HUES6 (cell line): ENCODE measurements around the gene RAB34.

Experiments used
- H3K27ac ChIP-seq: 2 replicates; pipeline ENCODE4 v1.7.0; 2013; ENCODE audit warnings: low read depth, mild to moderate bottlenecking, low read length, inconsistent platforms
- H3K27me3 ChIP-seq: 2 replicates; pipeline ENCODE4 v1.6.1; 2013; ENCODE audit warnings: low read length; ENCODE audit not compliant: control insufficient read depth, insufficient read depth
- H3K36me3 ChIP-seq: 2 replicates; pipeline ENCODE4 v1.6.1; 2013; ENCODE audit warnings: low read length; ENCODE audit not compliant: control insufficient read depth, insufficient read depth
- H3K4me1 ChIP-seq: 2 replicates; pipeline ENCODE4 v1.6.1; 2013; ENCODE audit warnings: low read length; ENCODE audit not compliant: control insufficient read depth, insufficient read depth
- H3K4me3 ChIP-seq: 2 replicates; pipeline ENCODE4 v1.5.1; 2013; ENCODE audit warnings: low read depth, low read length
- H3K9ac ChIP-seq: one replicate; pipeline ENCODE4 v1.6.1; 2013; ENCODE audit warnings: mild to moderate bottlenecking, low read length
- H3K9me3 ChIP-seq: 2 replicates; pipeline ENCODE4 v1.6.1; 2013; ENCODE audit warnings: low read depth, low read length; ENCODE audit not compliant: control insufficient read depth, insufficient read depth

The RAB34 gene

DNA sequence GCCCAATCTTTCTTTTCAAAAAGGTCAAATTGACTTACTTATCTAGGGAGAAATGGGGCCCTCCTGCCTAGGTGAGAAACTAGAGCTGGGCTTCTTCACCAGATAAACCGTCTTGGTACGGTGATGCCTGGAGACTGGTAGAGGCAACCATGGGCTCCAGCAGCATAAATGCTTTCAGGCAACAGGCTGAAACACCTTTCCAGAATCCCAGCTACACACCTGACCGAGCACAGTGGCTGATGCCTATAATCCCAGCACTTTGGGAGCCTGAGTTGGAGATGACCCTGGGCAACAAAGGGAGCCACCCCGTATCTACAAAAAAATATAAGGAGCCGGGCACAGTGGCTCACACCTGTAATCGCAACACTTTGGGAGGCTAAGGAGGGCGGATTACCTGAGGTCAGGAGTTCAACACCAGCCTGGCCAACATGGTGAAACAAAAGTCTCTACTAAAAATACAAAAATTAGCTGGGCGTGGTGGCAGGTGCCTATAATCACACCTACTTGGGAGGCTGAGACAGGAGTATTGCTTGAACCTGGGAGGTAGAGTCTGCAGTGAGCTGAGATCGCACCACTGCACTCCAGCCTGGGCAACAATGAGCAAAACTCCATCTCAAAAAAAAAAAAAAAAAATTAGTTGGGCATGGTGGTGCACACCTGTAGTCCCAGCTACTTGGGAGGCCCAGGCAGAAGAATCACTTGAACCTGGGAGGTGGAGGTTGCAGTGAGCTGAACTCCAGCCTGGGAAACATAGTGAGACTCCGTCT lies 34.1 kb upstream of the RAB34 start:
- Histone ChIP-seq H3K4me1 (peaks cover 14% of the 10 kb centered on the region), H3K4me3 (no peak overlapping the region), H3K36me3 (peaks cover 54% of the 10 kb centered on the region), H3K27me3 (no peaks in the 10 kb centered on the region), H3K9me3 (no peaks in the 10 kb centered on the region), H3K9ac (no peak overlapping the region), H3K27ac (no peak overlapping the region)

DNA sequence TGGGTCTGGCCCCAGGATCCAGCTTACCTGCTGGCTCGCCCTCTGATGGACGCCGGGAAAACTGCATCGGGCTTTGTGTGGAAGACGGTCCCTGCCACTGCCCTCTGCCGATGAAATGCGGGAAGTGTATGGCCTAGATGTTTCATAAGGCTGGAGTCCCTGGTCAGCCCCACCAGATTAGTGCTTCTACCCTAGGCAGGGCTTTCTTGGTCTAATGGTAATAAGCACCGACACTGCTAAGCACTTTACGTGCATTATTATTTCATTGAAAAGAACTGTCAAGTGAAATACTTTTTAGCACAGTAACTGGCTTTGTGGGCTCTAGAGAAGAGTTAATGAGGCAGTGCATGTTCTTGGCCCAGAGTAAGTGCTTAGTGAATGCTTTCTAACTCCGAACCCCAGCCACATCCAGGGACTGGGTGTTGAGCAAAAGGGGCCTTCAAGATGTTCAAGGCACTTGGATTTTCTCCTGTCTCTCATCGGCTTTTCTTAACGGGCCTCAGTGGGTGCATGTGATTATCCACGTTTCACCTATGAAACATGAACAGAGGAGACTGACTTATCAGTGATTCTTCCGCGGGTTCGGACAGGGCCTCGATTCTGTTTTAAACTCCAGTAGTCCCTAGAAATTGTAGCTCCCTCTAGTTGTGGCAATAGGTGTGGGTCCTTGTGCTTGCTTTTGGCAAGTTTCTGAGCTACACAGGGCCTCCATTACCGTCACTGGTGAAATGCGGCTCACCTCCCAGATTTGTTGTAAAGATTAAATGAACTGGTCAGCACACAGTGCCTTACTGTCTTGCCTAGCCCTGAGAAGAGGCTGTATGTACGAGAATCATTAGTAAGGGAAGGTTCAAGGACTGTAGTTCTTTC lies 32.7 kb upstream of the RAB34 start:
- no peaks in the 10 kb centered on the region for H3K9me3 ChIP-seq
- no peak overlapping the region for H3K27ac ChIP-seq
- H3K4me3 ChIP-seq, result no peak overlapping the region
- no peaks in the 10 kb centered on the region for H3K27me3 ChIP-seq
- H3K4me1 ChIP-seq, result peaks cover 27% of the 10 kb centered on the region
- peak overlapping the region; percentile 12 for H3K9ac ChIP-seq
- peaks cover 66% of the 10 kb centered on the region for H3K36me3 ChIP-seq

DNA sequence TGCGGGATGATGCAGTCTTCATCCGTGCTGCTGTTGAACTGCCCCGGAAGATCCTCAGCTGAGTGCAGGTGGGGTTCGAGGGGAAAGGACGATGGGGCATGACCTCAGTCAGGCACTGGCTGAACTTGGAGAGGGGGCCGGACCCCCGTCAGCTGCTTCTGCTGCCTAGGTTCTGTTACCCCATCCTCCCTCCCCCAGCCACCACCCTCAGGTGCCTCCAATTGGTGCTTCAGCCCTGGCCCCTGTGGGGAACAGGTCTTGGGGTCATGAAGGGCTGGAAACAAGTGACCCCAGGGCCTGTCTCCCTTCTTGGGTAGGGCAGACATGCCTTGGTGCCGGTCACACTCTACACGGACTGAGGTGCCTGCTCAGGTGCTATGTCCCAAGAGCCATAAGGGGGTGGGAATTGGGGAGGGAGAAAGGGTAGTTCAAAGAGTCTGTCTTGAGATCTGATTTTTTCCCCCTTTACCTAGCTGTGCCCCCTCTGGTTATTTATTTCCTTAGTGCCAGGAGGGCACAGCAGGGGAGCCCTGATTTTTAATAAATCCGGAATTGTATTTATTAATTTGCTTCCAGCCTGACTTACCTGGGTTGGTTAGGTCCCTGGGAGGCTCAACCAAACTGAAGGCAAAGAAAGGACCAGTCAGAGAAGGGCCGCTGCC lies 32.0 kb upstream of the RAB34 start:
- Histone ChIP-seq H3K4me3 (no peak overlapping the region), H3K36me3 (peaks cover 71% of the 10 kb centered on the region), H3K9me3 (no peaks in the 10 kb centered on the region), H3K27ac (no peak overlapping the region), H3K9ac (no peak overlapping the region), H3K27me3 (no peaks in the 10 kb centered on the region), H3K4me1 (peaks cover 27% of the 10 kb centered on the region)

DNA sequence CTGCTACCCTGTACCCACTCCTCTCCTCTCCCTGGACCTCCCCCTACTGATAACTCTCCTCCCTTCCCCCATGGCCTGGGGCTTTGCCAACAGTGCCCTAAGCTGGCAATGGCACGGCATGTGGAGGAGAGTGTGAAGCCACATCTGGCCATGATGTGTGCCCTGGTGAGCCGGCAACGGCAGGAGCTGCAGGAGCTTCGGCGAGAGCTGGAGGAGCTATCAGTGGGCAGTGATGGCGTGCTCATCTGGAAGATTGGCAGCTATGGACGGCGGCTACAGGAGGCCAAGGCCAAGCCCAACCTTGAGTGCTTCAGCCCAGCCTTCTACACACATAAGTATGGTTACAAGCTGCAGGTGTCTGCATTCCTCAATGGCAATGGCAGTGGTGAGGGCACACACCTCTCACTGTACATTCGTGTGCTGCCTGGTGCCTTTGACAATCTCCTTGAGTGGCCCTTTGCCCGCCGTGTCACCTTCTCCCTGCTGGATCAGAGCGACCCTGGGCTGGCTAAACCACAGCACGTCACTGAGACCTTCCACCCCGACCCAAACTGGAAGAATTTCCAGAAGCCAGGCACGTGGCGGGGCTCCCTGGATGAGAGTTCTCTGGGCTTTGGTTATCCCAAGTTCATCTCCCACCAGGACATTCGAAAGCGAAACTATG lies 31.3 kb upstream of the RAB34 start:
- Histone ChIP-seq H3K27me3 (no peaks in the 10 kb centered on the region), H3K9me3 (no peaks in the 10 kb centered on the region), H3K36me3 (peaks cover 73% of the 10 kb centered on the region), H3K4me1 (peaks cover 27% of the 10 kb centered on the region), H3K4me3 (no peak overlapping the region), H3K9ac (no peak overlapping the region), H3K27ac (no peak overlapping the region)

DNA sequence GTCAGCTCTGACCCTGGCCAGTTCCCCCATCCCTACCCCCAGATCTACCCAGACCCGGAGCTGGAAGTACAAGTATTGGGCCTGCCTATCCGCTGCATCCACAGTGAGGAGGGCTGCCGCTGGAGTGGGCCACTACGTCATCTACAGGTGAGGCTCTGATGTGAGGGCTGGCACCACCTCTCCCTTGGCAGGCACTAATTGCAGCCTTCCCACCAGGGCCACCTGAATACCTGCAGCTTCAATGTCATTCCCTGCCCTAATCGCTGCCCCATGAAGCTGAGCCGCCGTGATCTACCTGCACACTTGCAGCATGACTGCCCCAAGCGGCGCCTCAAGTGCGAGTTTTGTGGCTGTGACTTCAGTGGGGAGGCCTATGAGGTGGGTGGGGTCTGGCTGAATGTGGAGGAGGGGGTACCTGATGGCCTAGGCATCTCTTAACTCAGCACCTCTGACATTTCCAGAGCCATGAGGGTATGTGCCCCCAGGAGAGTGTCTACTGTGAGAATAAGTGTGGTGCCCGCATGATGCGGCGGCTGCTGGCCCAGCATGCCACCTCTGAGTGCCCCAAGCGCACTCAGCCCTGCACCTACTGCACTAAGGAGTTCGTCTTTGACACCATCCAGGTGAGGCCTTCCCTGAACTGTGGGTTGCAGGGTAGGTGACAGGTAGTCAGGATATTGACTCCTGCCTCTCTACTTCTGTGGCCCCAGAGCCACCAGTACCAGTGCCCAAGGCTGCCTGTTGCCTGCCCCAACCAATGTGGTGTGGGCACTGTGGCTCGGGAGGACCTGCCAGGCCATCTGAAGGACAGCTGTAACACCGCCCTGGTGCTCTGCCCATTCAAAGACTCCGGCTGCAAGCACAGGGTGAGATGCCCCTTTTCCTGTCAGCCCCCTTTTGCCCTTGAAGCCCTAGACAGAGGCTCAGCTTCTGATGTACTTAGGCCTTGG lies 30.4 kb upstream of the RAB34 start:
- no peaks in the 10 kb centered on the region for H3K27me3 ChIP-seq
- H3K9ac ChIP-seq, result no peak overlapping the region
- H3K4me1 ChIP-seq, result peaks cover 27% of the 10 kb centered on the region
- H3K27ac ChIP-seq, result no peak overlapping the region
- no peaks in the 10 kb centered on the region for H3K9me3 ChIP-seq
- H3K4me3 ChIP-seq, result no peak overlapping the region
- H3K36me3 ChIP-seq, result peaks cover 73% of the 10 kb centered on the region

DNA sequence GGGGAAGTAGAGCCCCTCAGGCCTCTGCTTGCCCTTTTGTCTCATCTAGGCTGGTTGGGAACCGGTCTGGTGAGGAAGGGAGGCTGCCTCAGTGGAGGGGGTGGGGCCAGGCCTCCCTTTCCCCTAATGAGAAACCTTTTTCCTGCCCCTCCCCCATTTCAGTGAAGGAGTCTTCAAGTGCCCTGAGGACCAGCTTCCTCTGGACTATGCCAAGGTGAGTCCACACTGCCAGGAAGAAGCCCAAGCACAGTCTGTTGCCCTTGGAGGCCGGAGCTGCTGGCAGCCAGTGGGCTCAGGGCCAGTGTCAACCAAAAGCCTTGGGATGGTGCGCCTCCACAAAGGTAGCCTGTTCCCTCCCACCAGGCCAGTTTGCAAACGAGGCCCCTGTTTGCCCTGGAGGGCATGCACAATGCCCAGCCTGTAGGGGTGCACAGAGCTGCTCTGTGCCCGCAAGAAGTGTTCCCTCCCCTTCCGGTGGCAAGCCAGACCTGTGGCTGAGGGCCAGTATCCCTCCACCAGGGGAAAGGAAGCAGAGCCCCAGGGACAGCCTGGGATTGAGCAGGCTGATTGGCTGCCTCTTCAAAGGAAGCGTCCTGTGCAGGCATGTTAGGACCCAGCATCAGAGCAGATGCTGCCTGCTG lies 29.5 kb upstream of the RAB34 start:
- H3K9me3 ChIP-seq, result no peaks in the 10 kb centered on the region
- H3K27ac ChIP-seq, result peak overlapping the region; percentile 86
- H3K4me1 ChIP-seq, result peaks cover 33% of the 10 kb centered on the region
- peaks cover 69% of the 10 kb centered on the region for H3K36me3 ChIP-seq
- H3K9ac ChIP-seq, result peak overlapping the region; percentile 98
- H3K4me3 ChIP-seq, result peak overlapping the region; percentile 71
- H3K27me3 ChIP-seq, result no peaks in the 10 kb centered on the region

DNA sequence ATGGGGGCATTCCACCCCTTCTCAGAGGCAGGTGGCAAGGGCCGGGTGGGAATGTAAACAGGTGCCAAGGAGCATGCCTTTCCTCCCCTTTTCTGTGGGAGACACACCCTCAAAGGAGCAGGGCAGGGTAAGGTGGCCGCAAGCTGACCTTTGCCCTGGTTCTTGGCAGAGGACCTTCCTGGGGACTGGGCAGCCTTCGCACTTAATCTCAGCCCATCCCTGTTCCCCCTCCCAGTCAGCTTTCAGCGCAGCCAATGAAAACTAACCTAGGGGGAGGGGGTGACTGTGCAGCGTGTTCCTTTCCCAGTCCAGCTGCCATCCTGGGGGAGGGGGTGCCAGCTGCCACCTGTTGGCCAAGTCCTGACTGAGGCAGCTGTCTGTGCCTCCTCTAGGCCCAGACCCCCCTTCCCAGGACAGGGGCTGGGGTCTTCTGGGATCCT lies 29.0 kb upstream of the RAB34 start:
- no peaks in the 10 kb centered on the region for H3K9me3 ChIP-seq
- peak overlapping the region; percentile 86 for H3K27ac ChIP-seq
- peaks cover 37% of the 10 kb centered on the region for H3K4me1 ChIP-seq
- H3K36me3 ChIP-seq, result peaks cover 69% of the 10 kb centered on the region
- H3K9ac ChIP-seq, result peak overlapping the region; percentile 98
- peak overlapping the region; percentile 71 for H3K4me3 ChIP-seq
- H3K27me3 ChIP-seq, result no peaks in the 10 kb centered on the region

DNA sequence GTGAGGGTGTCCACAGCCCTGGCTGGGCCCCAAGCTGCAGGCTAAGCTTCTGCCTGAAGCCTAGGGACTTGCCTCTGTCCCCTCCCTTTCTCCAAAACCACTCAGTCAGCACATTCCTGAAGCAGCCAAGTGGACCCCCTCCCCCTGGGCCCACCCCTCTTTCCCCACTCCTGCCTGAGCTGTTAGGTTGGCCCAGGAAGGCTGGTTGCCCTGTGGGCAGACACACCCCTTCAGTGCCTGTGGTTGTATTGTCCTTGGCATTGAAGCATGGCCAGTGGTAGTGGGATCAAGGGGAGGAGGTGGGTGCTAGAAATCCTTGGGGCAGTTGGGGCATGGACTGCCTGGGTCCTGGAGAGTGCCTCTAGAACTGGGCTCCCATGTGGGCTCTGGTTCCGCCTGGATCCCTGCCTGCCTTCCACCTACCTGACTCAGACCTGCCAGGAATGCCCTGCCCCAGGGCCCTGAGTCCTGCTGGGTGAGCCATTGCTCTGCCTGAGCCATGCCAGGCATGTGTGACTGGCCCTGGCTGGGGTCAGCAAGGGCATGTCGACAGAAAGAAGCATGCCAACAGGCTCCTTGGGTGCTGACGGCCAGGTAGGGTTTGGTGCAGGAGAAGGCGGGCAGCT lies 28.2 kb upstream of the RAB34 start:
- Histone ChIP-seq H3K4me1 (peaks cover 37% of the 10 kb centered on the region), H3K27me3 (no peaks in the 10 kb centered on the region), H3K36me3 (peaks cover 65% of the 10 kb centered on the region), H3K9ac (peak overlapping the region; percentile 98), H3K4me3 (peak overlapping the region; percentile 71), H3K27ac (peak overlapping the region; percentile 86), H3K9me3 (no peaks in the 10 kb centered on the region)

DNA sequence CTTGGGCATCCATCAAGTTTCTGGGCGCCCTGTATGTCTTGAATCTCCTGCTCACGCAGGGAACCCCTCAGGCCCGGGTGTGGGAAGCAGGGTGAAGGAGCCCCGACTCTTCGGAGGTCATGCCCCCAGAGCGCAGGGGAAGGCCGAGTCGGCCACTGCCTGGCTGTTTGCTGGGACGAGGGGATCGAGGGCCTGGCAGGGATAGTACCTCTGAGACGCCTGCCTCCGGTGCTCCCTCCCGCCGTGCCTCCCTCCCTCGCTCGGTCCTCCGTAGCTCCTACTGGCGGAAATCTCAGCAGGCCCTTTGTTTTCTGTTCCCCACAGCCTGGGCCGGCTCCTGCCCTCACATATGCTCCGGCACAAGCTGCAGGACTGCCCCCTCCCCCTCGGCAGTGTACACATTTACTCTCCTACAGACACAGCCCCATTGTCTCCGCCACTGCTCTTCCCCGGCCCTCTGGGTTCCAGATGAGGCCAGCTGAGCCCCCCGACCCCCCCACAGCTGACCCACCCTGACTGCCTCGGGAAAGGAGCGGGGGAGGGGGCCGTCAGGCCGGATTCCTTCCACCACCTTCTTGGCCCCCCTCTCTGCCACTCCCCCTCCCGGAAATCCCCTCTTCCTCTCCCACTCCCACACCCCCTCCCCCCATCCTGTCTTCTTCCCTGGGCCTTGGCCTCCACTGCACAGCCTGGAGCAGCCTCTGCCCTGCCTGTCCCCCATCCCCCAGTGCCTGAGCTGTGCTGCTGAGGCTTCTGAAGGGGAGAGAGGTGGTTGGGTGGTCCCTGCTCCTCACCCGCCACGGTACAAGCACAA lies 27.5 kb upstream of the RAB34 start:
- H3K4me1 ChIP-seq, result peaks cover 33% of the 10 kb centered on the region
- peaks cover 62% of the 10 kb centered on the region for H3K36me3 ChIP-seq
- peak overlapping the region; percentile 71 for H3K4me3 ChIP-seq
- peak overlapping the region; percentile 98 for H3K9ac ChIP-seq
- no peaks in the 10 kb centered on the region for H3K27me3 ChIP-seq
- no peaks in the 10 kb centered on the region for H3K9me3 ChIP-seq
- H3K27ac ChIP-seq, result peak overlapping the region; percentile 86
